Measurements from ENCODE around the gene ASB5. TPM values are rescaled to one million over a fixed set of nuclear protein-coding genes. Genes with fewer than 3 reads are reported as not detected.

ASB5 gene
- total and polyA plus RNA-seq, 7 experiments from 2014 or later: not detected

GRCh38 chr4:176189891-176190795, 78.9 kb downstream of the ASB5 start:
- no peak overlapping the region for H3K27ac ChIP-seq (ENCODE audit: low read depth, low read length)
- H3K27me3 ChIP-seq (ENCODE audit: control insufficient read depth in 2 of 2, insufficient read depth in 2 of 2, low read length in 2 of 2): peaks cover 0 to 12% of the 10 kb centered on the region in 2 donors
- ATAC-seq (no peak), DNase-seq (no peak)
- peaks cover 0 to 5% of the 10 kb centered on the region in 2 donors for H3K4me1 ChIP-seq (ENCODE audit: control insufficient read depth in 2 of 2, insufficient read depth in 2 of 2, low read length in 2 of 2)
- H3K9me3 ChIP-seq (ENCODE audit: control insufficient read depth in 2 of 3, low read length in 3 of 3): no peaks in the 10 kb centered on the region
- no peaks in the 10 kb centered on the region for H3K36me3 ChIP-seq (ENCODE audit: control insufficient read depth in 2 of 3, insufficient read depth in 3 of 3, low read length in 3 of 3)
- ChIA-PET CTCF (no interaction called here), POLR2A (no interaction called here)
- no peak overlapping the region for H3K4me3 Mint-ChIP-seq
- H3K4me1 Mint-ChIP-seq: peaks cover 0 to 4% (median 1%) of the 10 kb centered on the region in 7 donors
- H3K4me3 ChIP-seq (ENCODE audit: low read length): no peak overlapping the region
- no peaks in the 10 kb centered on the region for H3K9me3 Mint-ChIP-seq
- no peak overlapping the region for H3K27ac Mint-ChIP-seq
- intact Hi-C loops (cut with micrococcal nuclease): loop anchor here in 1 of 2 donors (10.0 kb wide), 1 partner anchor 1125 kb away; no protein-coding TSS in a partner anchor
- H3K36me3 Mint-ChIP-seq: no peaks in the 10 kb centered on the region
- H3K27me3 Mint-ChIP-seq: peaks cover 11 to 57% (median 38%) of the 10 kb centered on the region in 5 donors

DNA sequence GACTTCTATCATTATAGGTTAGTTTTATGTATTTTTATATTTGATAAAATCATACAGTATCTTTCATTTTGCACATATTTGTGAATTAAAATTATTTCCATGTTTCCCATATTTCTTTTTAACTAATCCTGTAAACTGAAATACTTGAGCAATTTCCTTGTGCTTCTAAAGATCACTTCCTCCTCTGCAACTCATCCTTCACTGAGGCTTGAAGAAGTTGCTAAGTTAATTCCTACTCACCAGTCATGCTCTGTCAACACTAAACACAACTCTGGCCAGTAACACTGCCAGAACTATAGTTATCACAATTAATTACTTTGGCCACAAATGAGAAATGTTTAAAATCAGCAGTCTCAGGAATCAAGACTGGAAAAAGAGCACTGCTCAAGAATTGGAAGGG, 80.4 kb downstream of the ASB5 start:
- DNase-seq (no peak), ATAC-seq (no peak)
- no peaks in the 10 kb centered on the region for H3K9me3 ChIP-seq (ENCODE audit: control insufficient read depth in 2 of 3, low read length in 3 of 3)
- no peak overlapping the region for H3K27ac Mint-ChIP-seq
- H3K36me3 Mint-ChIP-seq: no peaks in the 10 kb centered on the region
- POLR2A ChIA-PET: no interaction called here
- H3K27me3 ChIP-seq (ENCODE audit: control insufficient read depth in 2 of 2, insufficient read depth in 2 of 2, low read length in 2 of 2): peaks cover 0 to 12% of the 10 kb centered on the region in 2 donors
- H3K27me3 Mint-ChIP-seq: peaks cover 11 to 65% (median 37%) of the 10 kb centered on the region in 5 donors
- no peaks in the 10 kb centered on the region for H3K9me3 Mint-ChIP-seq
- CTCF ChIA-PET: no interaction called here
- no peaks in the 10 kb centered on the region for H3K4me1 ChIP-seq (ENCODE audit: control insufficient read depth in 2 of 2, insufficient read depth in 2 of 2, low read length in 2 of 2)
- H3K4me3 ChIP-seq (ENCODE audit: low read length): no peak overlapping the region
- no peak overlapping the region for H3K4me3 Mint-ChIP-seq
- H3K27ac ChIP-seq (ENCODE audit: low read depth, low read length): no peak overlapping the region
- intact Hi-C loops (cut with micrococcal nuclease): no loop called here
- H3K4me1 Mint-ChIP-seq: no peaks in the 10 kb centered on the region
- no peaks in the 10 kb centered on the region for H3K36me3 ChIP-seq (ENCODE audit: control insufficient read depth in 2 of 3, insufficient read depth in 3 of 3, low read length in 3 of 3)

GRCh38 chr4:176187624-176188023, 81.4 kb downstream of the ASB5 start:
- ChIA-PET CTCF (no interaction called here), POLR2A (no interaction called here)
- Histone ChIP-seq H3K27ac (ENCODE audit: low read depth, low read length) (no peak overlapping the region), H3K27me3 (ENCODE audit: control insufficient read depth in 2 of 2, insufficient read depth in 2 of 2, low read length in 2 of 2) (peaks cover 0 to 3% of the 10 kb centered on the region in 2 donors), H3K9me3 (ENCODE audit: control insufficient read depth in 2 of 3, low read length in 3 of 3) (no peaks in the 10 kb centered on the region), H3K4me1 (ENCODE audit: control insufficient read depth in 2 of 2, insufficient read depth in 2 of 2, low read length in 2 of 2) (no peaks in the 10 kb centered on the region), H3K36me3 (ENCODE audit: control insufficient read depth in 2 of 3, insufficient read depth in 3 of 3, low read length in 3 of 3) (no peaks in the 10 kb centered on the region), H3K4me3 (ENCODE audit: low read length) (no peak overlapping the region)
- no peaks in the 10 kb centered on the region for H3K9me3 Mint-ChIP-seq
- intact Hi-C loops (cut with micrococcal nuclease): no loop called here
- DNase-seq: no peak
- no peaks in the 10 kb centered on the region for H3K36me3 Mint-ChIP-seq
- H3K27ac Mint-ChIP-seq: no peak overlapping the region
- no peak for ATAC-seq
- H3K4me1 Mint-ChIP-seq: no peaks in the 10 kb centered on the region
- H3K4me3 Mint-ChIP-seq: no peak overlapping the region
- peaks cover 11 to 56% (median 37%) of the 10 kb centered on the region in 5 donors for H3K27me3 Mint-ChIP-seq

DNA sequence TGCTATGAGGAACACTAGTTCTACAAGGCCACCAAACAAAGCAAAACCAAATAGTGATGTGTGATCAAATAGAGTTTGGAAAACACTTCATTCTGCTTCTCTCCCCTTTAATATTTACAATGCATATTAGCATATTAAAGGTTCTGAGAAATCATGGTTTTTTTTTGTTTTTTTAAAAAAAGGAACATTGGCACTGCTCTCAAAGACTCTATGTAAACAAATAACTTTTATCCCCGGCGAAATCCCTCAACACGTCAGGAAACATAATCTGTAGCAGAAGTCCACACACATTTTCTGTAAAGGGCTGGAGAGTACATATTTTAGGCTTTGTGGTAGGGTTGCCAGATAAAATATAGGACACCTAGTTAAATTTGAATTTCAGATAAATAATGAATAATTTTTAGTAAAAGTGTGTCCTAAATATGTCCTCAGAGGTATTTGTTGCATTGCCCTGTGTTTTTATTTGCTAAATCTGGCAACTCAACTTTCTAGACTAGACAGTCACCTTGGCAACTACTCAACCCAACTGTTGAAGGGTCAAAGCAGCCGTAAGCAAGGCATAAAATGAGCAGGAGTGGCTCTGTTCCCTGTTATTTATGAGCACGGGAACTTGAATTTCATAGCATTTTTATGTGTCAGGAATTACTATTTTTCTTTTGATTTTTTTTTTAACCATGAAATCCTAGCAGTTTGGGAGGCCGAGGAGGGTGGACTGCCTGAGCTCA, 82.2 kb downstream of the ASB5 start:
- Histone ChIP-seq H3K4me1 (ENCODE audit: control insufficient read depth in 2 of 2, insufficient read depth in 2 of 2, low read length in 2 of 2) (no peaks in the 10 kb centered on the region), H3K9me3 (ENCODE audit: control insufficient read depth in 2 of 3, low read length in 3 of 3) (no peaks in the 10 kb centered on the region), H3K27me3 (ENCODE audit: control insufficient read depth in 2 of 2, insufficient read depth in 2 of 2, low read length in 2 of 2) (no peaks in the 10 kb centered on the region), H3K27ac (ENCODE audit: low read depth, low read length) (no peak overlapping the region), H3K4me3 (ENCODE audit: low read length) (no peak overlapping the region), H3K36me3 (ENCODE audit: control insufficient read depth in 2 of 3, insufficient read depth in 3 of 3, low read length in 3 of 3) (no peaks in the 10 kb centered on the region)
- ChIA-PET CTCF (no interaction called here), POLR2A (no interaction called here)
- DNase-seq: no peak
- no peaks in the 10 kb centered on the region for H3K4me1 Mint-ChIP-seq
- H3K4me3 Mint-ChIP-seq: no peak overlapping the region
- no peak for ATAC-seq
- H3K9me3 Mint-ChIP-seq: no peaks in the 10 kb centered on the region
- no peaks in the 10 kb centered on the region for H3K36me3 Mint-ChIP-seq
- H3K27ac Mint-ChIP-seq: no peak overlapping the region
- intact Hi-C loops (cut with micrococcal nuclease): no loop called here
- peaks cover 6 to 50% (median 37%) of the 10 kb centered on the region in 5 donors for H3K27me3 Mint-ChIP-seq

- no peaks in the 10 kb centered on the region for H3K36me3 ChIP-seq (ENCODE audit: control insufficient read depth in 2 of 3, insufficient read depth in 3 of 3, low read length in 3 of 3)
- no peak overlapping the region for H3K4me3 ChIP-seq (ENCODE audit: low read length)
- intact Hi-C loops (cut with micrococcal nuclease): no loop called here
- no peaks in the 10 kb centered on the region for H3K9me3 ChIP-seq (ENCODE audit: control insufficient read depth in 2 of 3, low read length in 3 of 3)
- Mint-ChIP-seq H3K4me1 (no peaks in the 10 kb centered on the region), H3K36me3 (no peaks in the 10 kb centered on the region), H3K27me3 (peaks cover 6 to 43% (median 29%) of the 10 kb centered on the region in 5 donors), H3K27ac (no peak overlapping the region), H3K9me3 (no peaks in the 10 kb centered on the region), H3K4me3 (no peak overlapping the region)
- DNase-seq (no peak), ATAC-seq (no peak)
- no peaks in the 10 kb centered on the region for H3K4me1 ChIP-seq (ENCODE audit: control insufficient read depth in 2 of 2, insufficient read depth in 2 of 2, low read length in 2 of 2)
- ChIA-PET CTCF (no interaction called here), POLR2A (no interaction called here)
- no peaks in the 10 kb centered on the region for H3K27me3 ChIP-seq (ENCODE audit: control insufficient read depth in 2 of 2, insufficient read depth in 2 of 2, low read length in 2 of 2)
- no peak overlapping the region for H3K27ac ChIP-seq (ENCODE audit: low read depth, low read length)
Observed at GRCh38 chr4:176186067-176186466, 83.0 kb downstream of the ASB5 start.

DNA sequence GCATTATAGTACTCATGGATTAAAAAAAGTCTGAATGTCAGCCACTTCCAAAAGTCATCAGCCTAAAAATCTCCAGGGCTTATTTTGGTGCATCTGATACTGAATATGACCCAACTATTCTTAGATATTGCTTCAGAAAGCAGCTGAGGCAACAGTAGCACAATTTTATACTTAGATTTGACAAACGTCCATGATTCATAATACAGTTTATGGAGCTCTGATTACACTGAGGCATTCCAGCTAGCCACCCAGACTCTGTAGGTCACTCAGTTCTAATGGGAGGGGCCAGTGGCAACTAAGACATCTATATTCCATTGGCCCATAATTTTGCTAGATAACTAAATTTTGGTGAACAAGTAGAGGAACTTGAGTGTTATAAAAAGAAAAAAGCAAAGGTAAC, 84.0 kb downstream of the ASB5 start:
- POLR2A ChIA-PET: no interaction called here
- ATAC-seq: no peak
- Histone ChIP-seq H3K9me3 (ENCODE audit: control insufficient read depth in 2 of 3, low read length in 3 of 3) (no peaks in the 10 kb centered on the region), H3K27ac (ENCODE audit: low read depth, low read length) (no peak overlapping the region), H3K36me3 (ENCODE audit: control insufficient read depth in 2 of 3, insufficient read depth in 3 of 3, low read length in 3 of 3) (no peaks in the 10 kb centered on the region), H3K4me1 (ENCODE audit: control insufficient read depth in 2 of 2, insufficient read depth in 2 of 2, low read length in 2 of 2) (no peaks in the 10 kb centered on the region), H3K27me3 (ENCODE audit: control insufficient read depth in 2 of 2, insufficient read depth in 2 of 2, low read length in 2 of 2) (no peaks in the 10 kb centered on the region), H3K4me3 (ENCODE audit: low read length) (no peak overlapping the region)
- Mint-ChIP-seq H3K27ac (no peak overlapping the region), H3K9me3 (no peaks in the 10 kb centered on the region), H3K27me3 (peaks cover 6 to 42% (median 27%) of the 10 kb centered on the region in 5 donors), H3K4me1 (no peaks in the 10 kb centered on the region), H3K4me3 (no peak overlapping the region), H3K36me3 (no peaks in the 10 kb centered on the region)
- no peak for DNase-seq
- CTCF ChIA-PET: no interaction called here
- intact Hi-C loops (cut with micrococcal nuclease): no loop called here
